Lower lobe of right lung (tissue), 2 donors: ENCODE results near the gene PRKCQ. TPM values are rescaled to one million over a fixed set of nuclear protein-coding genes. Genes with fewer than 3 reads are reported as not detected.

Experiments
- ATAC-seq, 2 donors: fragments of 200-7000 bp; cut with Tn5 transposase; one replicate each; pipeline ENCODE4 v1.9.1; 2020 to 2022; ENCODE audit warnings: mild to moderate bottlenecking in 2 of 2, moderate library complexity in 2 of 2
- DNase-seq: peaks from one replicate; pipeline ENCODE4 v3.0.0-alpha.2; 2020
- H3K27ac ChIP-seq: fragments of 200-600 bp; one replicate; pipeline ENCODE4 v1.8.0; 2022
- H3K27me3 ChIP-seq: fragments of 200-600 bp; one replicate; pipeline ENCODE4 v1.8.0; 2022; ENCODE audit warnings: low read depth
- H3K36me3 ChIP-seq: fragments of 200-600 bp; one replicate; pipeline ENCODE4 v1.8.0; 2022; ENCODE audit warnings: mild to moderate bottlenecking
- H3K4me1 ChIP-seq: fragments of 200-600 bp; one replicate; pipeline ENCODE4 v1.8.0; 2022
- H3K4me3 ChIP-seq: fragments of 200-600 bp; one replicate; pipeline ENCODE4 v1.8.0; 2022; ENCODE audit warnings: mild to moderate bottlenecking
- H3K9me3 ChIP-seq: fragments of 200-600 bp; one replicate; pipeline ENCODE4 v1.8.0; 2022
- intact Hi-C: fragments of 100-400 bp; cut with DNase I; formaldehyde crosslinking; loops from one replicate; pipeline ENCODE4 v1.11.0; 2022
- total RNA-seq: library from RNA; stranded (reverse); fragmentation: NEBNext Ultra II Directional; extraction: Animal tissue kit (Norgen Biotek cat#: 25700); gene quantifications from one replicate; pipeline ENCODE4 v1.2.1, GENCODE V29; 2021
- TF ChIP-seq, protein P1 (sequence below): fragments of 200-600 bp; IDR thresholded peaks from one replicate; pipeline ENCODE4 v1.8.0; 2022; ENCODE audit warnings: antibody characterized with exemption, mild to moderate bottlenecking
- donor health status: DM: no; HTN: yes; CAD: no; lungs with severe emphysema.

PRKCQ gene
- total RNA-seq, 1 donor from 2014 or later, result 8.1 TPM

DNA sequence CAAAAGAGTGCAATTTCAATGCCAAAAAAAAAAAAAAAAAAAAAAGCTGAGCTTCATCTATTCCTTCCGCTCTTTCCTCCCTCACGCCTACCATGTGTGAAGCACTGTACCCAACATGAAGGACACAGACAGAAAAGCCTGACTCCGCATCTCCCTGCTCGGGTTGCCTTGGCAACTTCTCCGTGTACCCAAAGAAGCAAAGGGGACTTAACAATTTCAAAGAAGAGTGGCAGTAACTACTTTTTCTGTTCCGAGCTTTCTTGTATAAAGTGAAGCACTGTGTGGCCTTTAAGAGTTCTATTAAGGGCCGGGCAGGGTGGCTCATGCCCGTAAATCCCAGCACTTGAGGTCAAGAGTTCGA lies 177.7 kb downstream of the PRKCQ start:
- TF ChIP-seq, protein P1, sequence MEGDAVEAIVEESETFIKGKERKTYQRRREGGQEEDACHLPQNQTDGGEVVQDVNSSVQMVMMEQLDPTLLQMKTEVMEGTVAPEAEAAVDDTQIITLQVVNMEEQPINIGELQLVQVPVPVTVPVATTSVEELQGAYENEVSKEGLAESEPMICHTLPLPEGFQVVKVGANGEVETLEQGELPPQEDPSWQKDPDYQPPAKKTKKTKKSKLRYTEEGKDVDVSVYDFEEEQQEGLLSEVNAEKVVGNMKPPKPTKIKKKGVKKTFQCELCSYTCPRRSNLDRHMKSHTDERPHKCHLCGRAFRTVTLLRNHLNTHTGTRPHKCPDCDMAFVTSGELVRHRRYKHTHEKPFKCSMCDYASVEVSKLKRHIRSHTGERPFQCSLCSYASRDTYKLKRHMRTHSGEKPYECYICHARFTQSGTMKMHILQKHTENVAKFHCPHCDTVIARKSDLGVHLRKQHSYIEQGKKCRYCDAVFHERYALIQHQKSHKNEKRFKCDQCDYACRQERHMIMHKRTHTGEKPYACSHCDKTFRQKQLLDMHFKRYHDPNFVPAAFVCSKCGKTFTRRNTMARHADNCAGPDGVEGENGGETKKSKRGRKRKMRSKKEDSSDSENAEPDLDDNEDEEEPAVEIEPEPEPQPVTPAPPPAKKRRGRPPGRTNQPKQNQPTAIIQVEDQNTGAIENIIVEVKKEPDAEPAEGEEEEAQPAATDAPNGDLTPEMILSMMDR, result no peak
- Histone ChIP-seq H3K4me3 (no peak overlapping the region), H3K27ac (no peak overlapping the region), H3K4me1 (peaks cover 25% of the 10 kb centered on the region), H3K27me3 (no peaks in the 10 kb centered on the region), H3K9me3 (no peaks in the 10 kb centered on the region), H3K36me3 (no peaks in the 10 kb centered on the region)
- intact Hi-C loops, result loop anchor here (5.0 kb wide), 1 partner anchor 295 kb away; no protein-coding TSS in a partner anchor
- DNase-seq (no peak), ATAC-seq (no peak)

DNA sequence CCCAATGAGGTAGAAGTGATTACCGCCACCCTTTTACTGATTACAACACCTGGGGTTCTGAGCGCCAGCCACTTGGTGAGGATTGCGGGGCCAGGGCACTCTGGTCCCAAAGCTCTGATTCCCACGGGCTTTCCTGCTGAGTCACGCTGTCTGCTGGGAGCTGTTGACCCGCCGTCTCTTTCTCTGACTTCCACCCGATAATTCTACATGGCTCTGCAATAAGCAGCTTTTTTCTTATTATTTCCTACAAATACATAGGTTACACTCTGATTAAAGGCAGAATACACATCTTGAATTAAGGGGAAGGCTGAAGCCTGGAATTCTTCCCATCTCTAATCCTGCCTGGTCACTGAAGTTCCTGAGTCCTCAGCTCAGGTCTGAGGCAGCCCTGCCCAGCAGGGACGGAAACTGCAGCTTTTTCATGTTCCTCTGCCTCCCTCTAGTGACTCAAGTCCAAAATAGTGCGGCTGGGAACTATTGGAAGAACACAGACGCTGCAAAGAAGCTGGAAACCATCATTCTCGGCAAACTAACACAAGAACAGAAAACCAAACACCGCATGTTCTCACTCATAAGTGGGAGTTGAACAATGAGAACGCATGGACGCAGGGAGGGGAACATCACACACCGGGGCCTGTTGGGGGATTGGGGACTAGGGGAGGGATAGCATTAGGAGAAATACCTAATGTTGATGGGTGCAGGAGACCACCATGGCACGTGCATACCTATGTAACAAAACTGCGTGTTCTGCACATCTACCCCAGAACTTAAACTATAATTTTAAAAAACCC lies 178.3 kb downstream of the PRKCQ start:
- Histone ChIP-seq H3K36me3 (no peaks in the 10 kb centered on the region), H3K27me3 (no peaks in the 10 kb centered on the region), H3K9me3 (no peaks in the 10 kb centered on the region), H3K27ac (no peak overlapping the region), H3K4me3 (peak overlapping the region; percentile 45), H3K4me1 (peaks cover 25% of the 10 kb centered on the region)
- TF ChIP-seq, protein P1, result peak; percentile 71
- ATAC-seq (peak; percentile 92 to 96), DNase-seq (peak; percentile 81)
- intact Hi-C loops, result loop anchor here (5.0 kb wide), 1 partner anchor 294 kb away; no protein-coding TSS in a partner anchor

DNA sequence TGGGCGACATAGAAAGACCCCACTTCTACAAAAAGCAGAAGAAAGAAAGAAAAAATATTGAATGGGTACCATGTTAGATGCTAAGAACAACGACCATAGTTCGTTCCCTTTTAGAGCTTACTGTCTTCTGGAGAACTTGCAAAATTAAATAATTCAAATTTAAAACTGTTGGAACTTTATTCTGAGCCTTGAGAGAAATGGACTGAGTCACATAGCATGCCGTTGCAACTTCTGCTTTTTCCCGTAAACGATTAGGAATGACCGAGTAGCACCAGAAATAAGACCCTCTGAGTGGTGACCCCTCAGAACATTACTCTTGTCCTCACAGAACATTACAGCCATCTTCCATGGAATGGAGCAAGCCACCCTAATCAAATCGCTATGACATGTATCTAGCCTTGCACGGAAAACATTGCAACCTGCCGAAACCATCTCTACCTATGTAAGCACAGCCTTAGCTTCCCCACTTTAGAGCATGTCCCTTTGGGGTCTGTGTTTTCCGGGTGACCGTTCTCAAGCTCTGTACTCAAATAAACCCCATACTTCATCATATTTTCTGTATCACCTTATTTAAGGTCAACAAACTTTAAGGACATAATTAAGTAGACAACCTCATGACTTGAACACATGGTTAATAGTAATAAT lies 179.1 kb downstream of the PRKCQ start:
- no peak overlapping the region for H3K4me3 ChIP-seq
- ATAC-seq, result no peak
- TF ChIP-seq, protein P1, result no peak
- DNase-seq, result no peak
- intact Hi-C loops, result loop anchor here (5.0 kb wide), 1 partner anchor 294 kb away; no protein-coding TSS in a partner anchor
- no peaks in the 10 kb centered on the region for H3K27me3 ChIP-seq
- H3K27ac ChIP-seq, result no peak overlapping the region
- no peaks in the 10 kb centered on the region for H3K36me3 ChIP-seq
- H3K4me1 ChIP-seq, result peaks cover 25% of the 10 kb centered on the region
- H3K9me3 ChIP-seq, result no peaks in the 10 kb centered on the region

DNA sequence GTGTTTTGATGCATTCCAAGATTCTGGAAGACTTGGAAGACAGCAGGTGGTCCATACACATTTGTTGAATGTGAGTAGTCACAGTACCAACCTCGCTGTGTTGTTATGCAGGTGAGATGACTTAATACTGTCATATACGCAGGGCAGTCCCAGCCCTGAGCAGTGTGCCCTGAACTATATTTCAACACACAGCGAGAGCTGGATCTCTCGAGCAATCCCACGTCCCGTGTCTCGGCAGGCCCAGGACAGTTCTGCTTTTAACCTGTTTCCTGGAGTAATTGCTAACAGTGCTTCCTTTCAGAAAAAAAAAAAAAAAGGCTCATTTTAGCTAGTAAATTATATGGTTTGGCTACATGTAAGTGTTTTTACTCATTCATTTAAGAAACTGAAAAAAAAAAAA lies 179.7 kb downstream of the PRKCQ start:
- peak; percentile 27 to 54 for ATAC-seq
- peak; percentile 70 for DNase-seq
- no peak overlapping the region for H3K4me3 ChIP-seq
- intact Hi-C loops, result loop anchor here (5.0 kb wide), 1 partner anchor 293 kb away; no protein-coding TSS in a partner anchor
- peaks cover 25% of the 10 kb centered on the region for H3K4me1 ChIP-seq
- no peaks in the 10 kb centered on the region for H3K36me3 ChIP-seq
- TF ChIP-seq, protein P1, result no peak
- H3K27ac ChIP-seq, result no peak overlapping the region
- H3K27me3 ChIP-seq, result no peaks in the 10 kb centered on the region
- H3K9me3 ChIP-seq, result no peaks in the 10 kb centered on the region

DNA sequence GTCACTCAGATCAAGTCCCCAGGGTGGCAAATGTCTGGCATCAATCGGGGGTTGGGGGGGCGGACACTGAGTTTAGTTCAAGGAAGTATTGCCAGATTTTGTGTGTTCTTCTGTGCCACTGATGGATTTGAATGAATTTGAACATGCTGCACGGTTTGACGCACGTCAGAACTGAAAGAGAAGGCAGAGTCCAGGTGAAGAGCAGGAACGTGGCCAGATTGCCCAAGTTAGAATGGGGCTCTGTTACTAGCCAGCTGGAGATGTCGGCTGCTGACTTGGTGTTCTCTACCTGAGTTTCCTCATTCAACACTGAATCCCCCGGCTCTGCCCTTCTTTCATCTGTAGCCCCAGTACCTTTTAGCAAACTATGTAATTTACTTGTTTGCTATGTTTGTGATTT lies 180.2 kb downstream of the PRKCQ start:
- Histone ChIP-seq H3K9me3 (no peaks in the 10 kb centered on the region), H3K27me3 (no peaks in the 10 kb centered on the region), H3K4me3 (no peak overlapping the region), H3K27ac (no peak overlapping the region), H3K36me3 (no peaks in the 10 kb centered on the region), H3K4me1 (peaks cover 25% of the 10 kb centered on the region)
- TF ChIP-seq, protein P1, result no peak
- no peak for ATAC-seq
- intact Hi-C loops, result loop anchor here (5.0 kb wide), 1 partner anchor 293 kb away; no protein-coding TSS in a partner anchor
- no peak for DNase-seq
